NT2/D1 (cell line): ENCODE data around the gene SLC25A14.
"Not testable (repeated sequence)": the region's sequence is repeated elsewhere in the genome, so short reads cannot be mapped to it uniquely, and the experiment has no call there.

Source experiments
- DNase-seq: peaks from one replicate; pipeline ENCODE4 v3.0.0-alpha.2; 2011; ENCODE audit warnings: low read depth, low spot score
- H3K27me3 ChIP-seq: 2 replicates; pipeline ENCODE4 v1.6.0; 2011; ENCODE audit warnings: mild to moderate bottlenecking; ENCODE audit not compliant: insufficient read length, insufficient read depth
- H3K36me3 ChIP-seq: 2 replicates; pipeline ENCODE4 v1.6.1; 2011; ENCODE audit warnings: mild to moderate bottlenecking, low read length, mixed read lengths; ENCODE audit not compliant: insufficient read depth, insufficient read length
- H3K4me1 ChIP-seq: 2 replicates; pipeline ENCODE4 v1.5.1; 2011; ENCODE audit not compliant: insufficient read depth, insufficient read length
- H3K4me3 ChIP-seq: 2 replicates; pipeline ENCODE4 v1.5.1; 2011; ENCODE audit warnings: low read depth; ENCODE audit not compliant: insufficient read length
- H3K9ac ChIP-seq: 2 replicates; pipeline ENCODE4 v1.6.0; 2011; ENCODE audit warnings: low read depth; ENCODE audit not compliant: insufficient read length
- H3K9me3 ChIP-seq: 2 replicates; pipeline ENCODE4 v1.5.1; 2011; ENCODE audit warnings: mild to moderate bottlenecking, low read length; ENCODE audit not compliant: insufficient read depth
- SUZ12 ChIP-seq: IDR thresholded peaks from 2 replicates; pipeline ENCODE4 v1.6.1; 2011; ENCODE audit not compliant: insufficient read length, insufficient read depth; ENCODE audit errors: extremely low read depth
- YY1 ChIP-seq: IDR thresholded peaks from 2 replicates; pipeline ENCODE4 v1.6.1; 2011; ENCODE audit not compliant: insufficient read length, insufficient read depth
- ZNF274 ChIP-seq: IDR thresholded peaks from 2 replicates; pipeline ENCODE4 v1.6.1; 2011; ENCODE audit warnings: mild to moderate bottlenecking, low read depth, low read length

The SLC25A14 gene

DNA sequence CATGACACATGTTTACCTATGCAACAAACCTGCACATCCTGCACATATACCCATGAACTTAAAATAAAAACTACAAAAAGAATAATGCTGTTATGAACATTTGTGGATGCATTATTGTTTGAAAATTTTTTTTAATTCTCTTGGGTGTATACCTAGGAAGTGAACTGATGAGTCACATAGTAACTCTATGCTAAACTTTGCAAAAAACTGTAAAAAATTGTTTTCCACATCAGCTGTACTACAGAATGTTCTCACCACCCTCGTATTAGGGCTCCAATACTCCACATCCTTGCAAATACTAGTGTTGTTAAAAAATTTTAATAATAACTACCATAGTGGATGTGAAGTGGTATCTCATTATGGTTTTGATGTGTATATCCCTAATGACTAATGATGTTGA, 37.7 kb upstream of the SLC25A14 start:
- Histone ChIP-seq H3K27me3 (no peaks in the 10 kb centered on the region), H3K4me1 (no peaks in the 10 kb centered on the region), H3K36me3 (no peaks in the 10 kb centered on the region), H3K9ac (no peak overlapping the region), H3K9me3 (no peaks in the 10 kb centered on the region), H3K4me3 (no peak overlapping the region)
- TF ChIP-seq YY1: no peak
- TF ChIP-seq ZNF274: no peak
- no peak for TF ChIP-seq SUZ12
- no peak for DNase-seq

DNA sequence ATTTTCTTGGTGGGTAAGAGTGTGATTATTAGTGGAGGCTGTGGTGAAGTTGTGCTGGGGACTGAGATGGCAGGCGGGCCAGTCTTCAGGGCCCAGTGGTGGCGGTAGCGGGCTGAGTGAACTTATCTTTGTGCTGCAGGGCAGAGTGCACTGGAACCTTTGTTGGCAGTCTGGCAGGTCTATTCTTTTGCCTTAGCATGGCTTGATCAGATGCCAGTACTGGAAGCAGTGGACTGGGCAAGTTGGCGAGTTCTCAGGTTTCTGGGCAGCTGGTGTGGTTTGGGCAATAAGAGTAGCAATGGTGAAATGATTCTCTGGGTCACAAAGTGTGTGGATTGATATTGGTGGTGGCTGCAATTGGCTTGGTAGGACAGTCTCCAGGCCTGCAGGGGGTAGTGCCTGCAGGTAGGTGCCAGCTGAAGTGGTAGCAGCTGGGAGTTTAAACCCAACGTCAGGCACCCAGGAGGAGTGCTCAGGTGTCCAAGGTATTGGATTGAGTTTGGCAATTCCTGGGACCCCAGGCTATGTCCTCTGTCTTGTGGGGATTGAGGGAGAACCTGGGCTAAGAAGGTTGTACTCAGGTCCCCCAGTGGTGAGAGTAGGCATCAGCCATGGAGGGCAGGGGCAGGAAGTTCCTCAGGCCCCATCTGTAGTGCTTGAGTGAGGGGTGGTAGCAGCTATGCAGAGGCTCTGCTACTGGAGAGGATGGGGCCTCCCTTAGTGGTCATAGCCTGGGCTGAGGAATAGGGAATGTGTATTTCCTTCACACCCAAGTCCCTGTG, 34.9 kb upstream of the SLC25A14 start:
- Histone ChIP-seq H3K9me3 (no peaks in the 10 kb centered on the region), H3K36me3 (no peaks in the 10 kb centered on the region), H3K9ac (no peak overlapping the region), H3K27me3 (no peaks in the 10 kb centered on the region), H3K4me3 (no peak overlapping the region), H3K4me1 (no peaks in the 10 kb centered on the region)
- DNase-seq: no peak
- TF ChIP-seq YY1: no peak

DNA sequence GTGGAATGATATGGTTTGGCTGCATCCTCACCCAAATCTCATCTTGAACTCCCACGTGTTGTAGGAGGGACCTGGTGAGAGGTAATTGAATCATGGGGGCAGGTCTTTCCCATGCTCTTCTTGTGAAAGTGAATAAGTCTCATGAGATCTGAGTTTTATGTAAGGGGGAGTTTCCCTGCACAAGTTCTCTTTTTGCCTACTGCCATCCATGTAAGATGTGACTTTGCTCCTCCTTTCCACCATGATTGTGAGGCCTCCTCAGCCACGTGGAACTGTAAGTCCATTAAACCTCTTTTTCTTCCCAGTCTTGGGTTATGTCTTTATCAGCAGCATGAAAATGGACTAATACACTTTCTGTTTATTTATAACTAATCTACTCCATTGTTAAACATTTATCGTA, 19.8 kb upstream of the SLC25A14 start:
- H3K9ac ChIP-seq, DNase-seq: not testable (repeated sequence)

DNA sequence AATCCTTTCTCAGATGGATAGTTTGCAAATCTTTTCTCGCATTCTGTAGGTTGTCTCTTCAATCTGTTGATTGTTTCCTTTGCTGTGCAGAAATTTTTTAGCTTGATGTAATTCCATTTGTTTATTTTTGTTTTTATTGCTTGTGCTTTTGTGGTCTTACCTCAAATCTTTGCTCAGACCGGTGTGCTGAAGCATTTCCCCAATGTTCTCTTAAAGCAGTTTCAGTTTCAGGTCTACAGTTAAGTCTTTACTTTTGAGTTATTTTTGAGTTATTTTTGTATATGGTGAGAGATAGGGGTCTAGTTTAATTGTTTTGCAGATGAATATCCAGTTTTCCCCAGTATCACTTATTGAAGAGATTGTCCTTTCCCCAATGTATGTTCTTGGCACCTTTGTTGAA, 18.2 kb upstream of the SLC25A14 start:
- no peaks in the 10 kb centered on the region for H3K4me1 ChIP-seq
- H3K36me3 ChIP-seq: no peaks in the 10 kb centered on the region
- DNase-seq: no peak
- no peak overlapping the region for H3K4me3 ChIP-seq
- H3K9ac ChIP-seq: no peak overlapping the region
- no peaks in the 10 kb centered on the region for H3K27me3 ChIP-seq
- TF ChIP-seq YY1: no peak
- no peak for TF ChIP-seq ZNF274
- TF ChIP-seq SUZ12: no peak
- H3K9me3 ChIP-seq: no peaks in the 10 kb centered on the region

More for the DNA sequence above, 19.8 kb upstream of the SLC25A14 start:
- H3K36me3 ChIP-seq, H3K4me3 ChIP-seq, H3K9me3 ChIP-seq, H3K27me3 ChIP-seq, H3K4me1 ChIP-seq: not testable (repeated sequence)

DNA sequence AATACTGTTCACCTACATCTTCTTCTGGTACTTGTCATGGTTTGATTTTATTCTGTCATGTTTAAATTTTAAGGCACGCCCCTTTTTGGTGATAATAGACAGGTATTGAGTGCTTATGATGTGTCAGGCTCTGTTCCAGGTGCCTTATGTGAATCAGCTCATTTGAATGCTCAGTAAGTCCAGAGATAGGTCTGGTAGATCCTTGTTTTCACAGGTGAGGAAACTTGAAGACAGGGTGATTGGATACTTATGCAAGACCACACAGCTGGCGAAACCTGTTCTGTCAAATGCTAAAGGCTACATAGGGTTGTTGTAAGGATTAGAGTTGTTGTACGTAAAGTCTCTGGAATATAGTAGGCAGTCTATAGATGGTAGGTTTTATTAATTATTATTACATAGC, 9.6 kb upstream of the SLC25A14 start:
- no peak for DNase-seq
- H3K27me3 ChIP-seq: no peaks in the 10 kb centered on the region
- no peak overlapping the region for H3K9ac ChIP-seq
- no peaks in the 10 kb centered on the region for H3K36me3 ChIP-seq
- no peak for TF ChIP-seq YY1
- no peak for TF ChIP-seq SUZ12
- no peak for TF ChIP-seq ZNF274
- no peaks in the 10 kb centered on the region for H3K9me3 ChIP-seq
- no peak overlapping the region for H3K4me3 ChIP-seq
- no peaks in the 10 kb centered on the region for H3K4me1 ChIP-seq

DNA sequence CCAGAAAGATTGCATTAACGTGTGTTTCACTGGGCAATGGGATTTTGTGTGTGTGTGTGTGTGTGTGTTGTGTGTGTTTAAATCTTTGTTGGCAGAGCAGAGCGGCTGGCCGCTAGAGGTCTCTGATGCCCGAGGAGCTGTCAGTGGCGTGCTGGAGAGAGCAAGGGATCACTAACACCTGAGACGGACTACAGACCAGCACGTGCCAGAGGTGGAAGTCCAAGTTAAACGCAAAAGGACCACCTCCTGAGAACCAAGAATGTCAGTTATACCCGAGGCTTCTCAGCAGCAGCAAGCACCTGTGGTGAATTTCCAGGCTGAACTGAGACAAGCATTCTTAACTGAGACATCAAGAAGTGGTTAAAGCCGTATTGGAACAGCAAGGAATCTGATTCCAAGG, 9.0 kb upstream of the SLC25A14 start:
- DNase-seq: peak; percentile 13
- no peaks in the 10 kb centered on the region for H3K4me1 ChIP-seq
- TF ChIP-seq SUZ12: no peak
- TF ChIP-seq YY1: no peak
- TF ChIP-seq ZNF274: no peak
- no peak overlapping the region for H3K4me3 ChIP-seq
- no peaks in the 10 kb centered on the region for H3K27me3 ChIP-seq
- no peaks in the 10 kb centered on the region for H3K9me3 ChIP-seq
- H3K9ac ChIP-seq: no peak overlapping the region
- no peaks in the 10 kb centered on the region for H3K36me3 ChIP-seq

DNA sequence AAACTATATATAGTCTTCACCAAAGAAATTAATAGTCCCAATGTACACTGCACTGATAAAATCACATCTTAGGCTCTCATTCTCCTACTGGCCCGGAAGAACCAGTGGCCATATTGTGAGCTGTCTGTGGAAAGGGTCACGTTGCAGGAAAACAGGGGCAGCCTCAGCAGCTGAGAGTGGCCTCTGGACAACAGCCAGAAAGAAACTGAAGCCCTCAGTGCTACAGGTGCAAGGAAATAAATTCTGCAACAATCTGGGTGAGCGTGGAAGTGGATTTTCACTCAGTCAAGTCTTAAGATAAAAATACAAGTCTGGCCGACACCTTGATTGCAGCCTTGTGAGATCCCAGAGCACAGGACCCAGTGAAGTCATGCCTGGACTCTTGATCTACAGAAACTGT, 3.2 kb upstream of the SLC25A14 start:
- H3K36me3 ChIP-seq: no peaks in the 10 kb centered on the region
- H3K4me3 ChIP-seq: no peak overlapping the region
- H3K9me3 ChIP-seq: no peaks in the 10 kb centered on the region
- no peaks in the 10 kb centered on the region for H3K27me3 ChIP-seq
- no peak for TF ChIP-seq YY1
- TF ChIP-seq ZNF274: no peak
- no peak for TF ChIP-seq SUZ12
- no peak for DNase-seq
- no peak overlapping the region for H3K9ac ChIP-seq
- no peaks in the 10 kb centered on the region for H3K4me1 ChIP-seq

DNA sequence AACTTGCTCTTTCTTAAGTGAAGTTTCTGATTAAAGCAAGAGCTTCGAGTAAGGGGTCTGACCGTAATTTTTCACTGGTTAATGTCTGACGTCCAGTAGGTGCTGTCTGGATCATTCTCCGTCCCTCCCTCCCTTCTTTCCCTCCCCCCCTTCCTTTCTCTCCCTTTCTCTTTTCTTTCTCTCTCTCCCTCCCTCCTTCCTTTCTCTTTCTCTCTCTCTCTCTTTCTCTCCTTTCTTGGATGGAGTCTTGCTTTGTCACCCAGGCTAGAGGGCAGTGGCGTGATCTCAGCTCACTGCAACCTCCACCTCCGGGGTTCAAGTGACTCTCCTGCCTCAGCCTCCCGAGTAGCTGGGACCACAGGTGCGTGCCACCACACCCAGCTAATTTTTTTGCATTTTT, 850 bp upstream of the SLC25A14 start:
- H3K9ac ChIP-seq, H3K27me3 ChIP-seq: not testable (repeated sequence)

More for the DNA sequence above, 850 bp upstream of the SLC25A14 start:
- H3K4me3 ChIP-seq, H3K9me3 ChIP-seq, DNase-seq, H3K36me3 ChIP-seq, H3K4me1 ChIP-seq: not testable (repeated sequence)
